OCI-LY3 (cell line): Measurements from ENCODE around the gene SNCA.

ENCODE experiments used
- CTCF ChIP-seq: fragments of 200-600, 300-600 bp; sonication (generic); IDR thresholded peaks from 2 replicates; pipeline ENCODE4 v1.5.1; 2014; ENCODE audit warnings: antibody characterized with exemption, low read length, low read depth
- EZH2phosphoT487 ChIP-seq: fragments of 200-600 bp; shearing (Covaris generic); IDR thresholded peaks from 2 replicates; pipeline ENCODE4 v1.6.1; 2018; ENCODE audit warnings: antibody characterized with exemption, mixed run types, low read depth

GRCh38 chr4:89712141-89712540 lies 124.8 kb downstream of the SNCA start:
- TF ChIP-seq CTCF (no peak), EZH2phosphoT487 (no peak)
